Measurements from ENCODE around the gene RPL37A.

Gene RPL37A

DNA sequence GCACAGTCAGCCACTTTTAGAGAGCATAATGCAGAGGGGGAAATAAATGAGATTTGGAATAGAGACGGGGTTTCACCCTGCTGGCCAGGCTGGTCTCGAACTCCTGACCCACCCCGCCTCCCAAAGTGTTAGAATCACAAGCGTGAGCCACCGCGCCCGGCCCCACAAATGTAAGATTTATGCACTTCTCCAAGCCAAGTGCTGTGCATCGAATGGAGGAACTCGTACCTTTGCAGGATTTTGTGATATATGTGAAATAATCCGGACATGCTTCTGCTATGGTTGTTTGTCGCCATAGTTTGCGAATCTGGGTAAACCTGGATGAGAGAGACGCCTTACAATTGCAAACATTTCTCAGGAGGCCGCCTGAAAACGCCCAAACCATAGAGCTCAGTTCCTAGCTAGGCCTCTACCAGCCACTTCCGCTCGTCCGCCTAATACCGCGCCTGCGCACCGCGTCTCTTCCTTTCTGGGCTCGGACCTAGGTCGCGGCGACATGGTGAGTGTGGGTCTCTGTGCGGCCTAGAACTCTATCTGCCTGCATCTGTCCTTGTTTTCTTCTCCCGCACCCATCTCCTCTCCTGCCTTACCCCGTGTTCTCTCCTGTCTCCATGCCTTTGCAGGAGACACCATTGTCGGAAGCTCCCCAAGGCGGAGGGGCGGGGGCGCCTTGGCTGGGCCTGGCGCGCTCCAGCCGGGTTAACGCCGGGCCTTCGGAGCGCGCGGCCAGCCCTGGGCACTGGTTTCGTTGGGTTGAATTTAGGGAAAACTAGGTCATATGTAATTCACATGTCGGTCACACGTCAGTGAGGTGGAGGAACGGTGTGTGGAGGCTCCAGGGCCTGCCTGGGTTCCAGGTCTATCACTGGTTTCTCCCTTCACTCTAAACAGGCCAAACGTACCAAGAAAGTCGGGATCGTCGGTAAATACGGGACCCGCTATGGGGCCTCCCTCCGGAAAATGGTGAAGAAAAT is at the start of gene RPL37A:
TSS of gene RPL37A (plus strand) at position 466 of the 974 bp plus-strand sequence. CDS start at position 497, 31 bp downstream.
- peak; percentile 88 to 90 for DNase-seq

DNA sequence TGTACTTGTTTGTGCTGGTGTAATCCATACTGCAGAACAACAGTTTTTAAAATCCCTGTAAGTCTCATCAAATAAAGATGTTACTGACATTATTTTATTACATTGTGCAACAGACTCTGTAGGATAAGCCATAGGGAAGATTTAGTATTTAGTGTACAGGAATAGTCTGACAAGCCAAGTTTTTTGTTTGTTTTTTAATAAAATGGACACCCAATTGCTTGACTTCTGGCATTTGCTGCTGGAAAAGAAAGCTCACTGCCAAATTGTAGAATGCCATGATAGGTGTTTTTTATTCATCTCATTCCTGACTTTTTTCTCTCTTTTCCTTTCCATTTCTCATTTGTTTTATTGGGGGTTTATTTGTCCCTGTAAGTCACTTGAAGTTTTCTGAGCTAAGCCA is 48.3 kb upstream of the RPL37A start:
- DNase-seq = no peak

DNA sequence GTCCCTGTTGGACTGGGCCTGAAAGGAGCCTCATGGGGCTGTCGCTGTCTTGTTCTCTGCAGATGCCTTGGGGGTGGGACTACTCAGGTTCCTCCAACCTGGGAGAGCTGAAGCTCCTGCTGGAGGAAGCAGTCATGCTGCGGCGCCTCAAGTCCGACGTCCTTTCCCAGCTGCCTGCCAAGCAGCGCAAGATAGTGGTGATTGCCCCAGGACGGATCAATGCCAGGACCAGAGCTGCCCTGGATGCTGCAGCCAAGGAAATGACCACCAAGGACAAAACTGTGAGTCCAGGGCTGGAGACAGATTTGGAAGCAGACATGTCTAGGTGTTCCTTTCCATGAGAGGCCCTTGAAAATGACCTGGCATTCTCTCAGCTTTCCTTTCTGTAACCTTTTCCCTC is 47.9 kb upstream of the RPL37A start:
- no peak for DNase-seq

DNA sequence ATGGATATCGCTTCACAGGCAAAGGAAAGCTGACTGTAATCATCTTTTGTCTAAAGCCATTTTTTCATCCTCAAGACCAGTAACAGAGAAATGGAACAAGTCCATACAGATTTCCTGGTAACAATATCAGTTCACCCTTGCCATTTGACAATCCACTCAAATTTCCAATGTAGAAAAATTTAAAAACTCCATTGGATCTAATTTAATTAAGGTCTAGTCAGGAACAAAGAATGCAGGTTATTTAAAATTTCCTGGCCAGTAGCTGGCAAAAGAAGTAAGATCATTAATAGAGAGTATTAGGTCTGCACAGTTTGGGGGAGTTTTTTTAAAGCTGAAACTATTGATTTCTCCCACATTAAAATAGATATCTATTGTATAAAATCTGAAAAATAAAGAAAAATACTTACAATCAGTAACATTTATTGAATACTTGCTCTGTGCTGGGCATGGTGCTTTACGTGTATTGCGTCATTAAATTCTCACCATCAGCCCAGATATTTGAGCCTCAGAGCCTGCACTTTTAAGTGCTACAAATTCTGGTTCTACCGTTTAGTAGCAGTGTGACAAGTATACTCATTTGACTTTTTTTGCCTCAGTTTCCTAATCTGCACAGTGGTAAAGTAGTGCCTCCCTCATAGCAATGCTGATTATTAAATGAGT is 44.6 kb upstream of the RPL37A start:
- no peak for DNase-seq

DNA sequence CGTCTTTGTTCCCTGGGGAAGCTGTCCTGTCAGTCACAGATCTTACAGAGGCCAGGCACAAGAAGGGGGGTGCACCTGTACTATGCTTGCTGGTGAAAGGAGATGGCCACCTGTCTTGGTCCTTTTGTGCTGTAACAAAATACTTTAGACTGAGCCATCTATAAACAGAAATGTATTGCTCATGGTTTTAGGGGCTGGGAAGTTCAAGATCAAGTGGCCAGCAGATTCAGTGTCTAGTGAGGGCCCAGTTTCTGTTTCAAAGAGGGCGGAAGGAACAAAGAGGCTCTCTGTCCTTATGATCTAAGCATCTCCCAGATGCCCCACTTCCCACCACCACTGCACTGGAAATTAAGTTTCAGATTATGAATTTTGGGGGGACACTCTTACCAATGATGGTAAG is 35.5 kb upstream of the RPL37A start:
- no peak for DNase-seq

DNA sequence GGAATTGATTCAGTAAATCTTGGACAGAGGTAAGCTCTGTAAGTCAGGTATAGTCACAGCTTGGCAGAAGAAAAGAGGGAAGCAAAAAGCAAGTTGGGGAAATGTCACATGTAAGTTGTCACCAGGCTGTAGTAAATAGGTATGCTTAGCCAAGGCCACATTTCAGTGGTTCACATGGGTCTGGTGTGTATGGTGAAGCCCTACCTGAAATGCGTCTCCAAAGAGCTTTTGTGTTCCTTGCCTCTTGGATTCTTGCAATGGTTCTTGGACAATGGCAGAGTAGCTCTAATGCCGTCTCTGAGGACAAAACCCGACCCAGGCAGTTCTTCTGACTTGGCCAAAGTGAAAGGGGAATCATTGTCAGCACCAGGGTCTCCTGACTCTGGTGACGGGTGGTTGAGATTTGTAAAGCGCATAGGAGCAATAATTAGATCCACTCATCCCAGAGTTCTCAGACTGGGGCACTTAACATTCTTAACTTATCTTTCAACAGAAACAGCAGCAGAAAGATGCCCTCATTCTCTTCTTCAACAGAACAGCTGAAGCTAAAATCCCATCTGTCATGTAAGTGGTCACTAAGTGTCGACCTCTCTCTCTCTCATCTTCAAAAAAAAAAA is 34.4 kb upstream of the RPL37A start:
- no peak for DNase-seq

DNA sequence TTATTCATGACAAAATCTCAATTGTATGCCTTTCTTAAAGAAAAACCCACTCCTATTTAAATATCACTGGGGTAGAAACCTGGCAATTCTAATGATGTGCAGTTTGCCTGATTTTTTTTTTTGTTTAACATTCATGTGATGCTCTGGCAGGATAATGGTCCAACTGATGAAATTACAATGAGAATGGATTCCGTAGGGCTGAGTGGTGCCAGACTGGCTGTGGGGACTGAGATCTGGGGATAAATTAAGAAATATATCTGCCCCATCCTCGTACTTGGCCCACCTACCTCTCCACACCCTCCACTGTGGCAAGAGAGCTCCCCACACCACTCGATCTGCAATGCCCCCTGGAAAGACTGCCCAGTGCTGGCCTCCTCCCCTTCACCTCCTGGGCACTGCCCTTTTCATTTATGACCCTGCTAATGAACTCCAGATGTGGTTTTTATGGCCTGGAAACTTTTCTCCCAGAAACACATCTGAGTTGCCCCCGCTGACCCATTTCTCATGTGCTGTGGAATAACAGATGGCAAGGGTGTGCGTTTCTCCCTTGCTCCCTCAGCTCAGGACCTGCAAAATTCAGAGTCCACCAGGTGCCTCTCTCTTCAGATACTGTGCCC is 33.0 kb upstream of the RPL37A start:
- DNase-seq = no peak

DNA sequence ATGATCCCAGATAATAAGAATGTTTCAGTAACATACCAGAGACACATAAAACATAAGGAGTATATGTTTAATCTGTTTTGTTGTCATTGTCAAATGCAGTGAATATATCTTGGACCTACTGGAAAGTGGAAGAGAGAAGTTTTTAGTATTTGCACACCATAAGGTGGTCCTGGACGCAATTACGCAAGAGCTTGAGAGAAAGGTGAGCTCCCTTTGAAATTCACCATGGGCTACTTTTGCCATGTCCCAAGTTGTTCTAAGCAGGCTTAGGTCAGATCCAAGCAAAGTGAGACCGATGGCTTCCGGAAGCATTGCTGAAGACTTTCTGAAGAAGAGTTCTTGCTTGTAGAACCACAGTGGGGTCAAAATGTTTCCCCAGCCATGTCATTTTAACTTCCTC is 30.8 kb upstream of the RPL37A start:
- no peak for DNase-seq

DNA sequence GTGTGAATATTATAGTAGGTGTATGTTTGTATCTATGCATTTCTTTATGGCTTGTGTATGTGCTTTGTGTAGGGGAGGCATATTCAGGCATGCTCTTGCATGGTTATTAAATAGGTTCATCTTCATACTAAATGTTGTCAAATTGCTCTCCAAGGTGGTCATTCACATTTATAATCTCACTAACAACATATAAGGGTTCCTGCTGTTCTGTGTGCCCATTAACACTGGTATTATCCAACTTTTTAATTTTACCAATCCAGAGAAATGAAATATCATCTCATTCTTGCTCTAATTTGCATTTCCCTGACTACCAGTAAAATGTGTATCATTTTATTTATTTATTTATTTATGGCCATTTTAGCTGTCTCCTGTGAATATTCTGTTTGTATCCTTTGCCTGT is 29.0 kb upstream of the RPL37A start:
- DNase-seq = no peak

DNA sequence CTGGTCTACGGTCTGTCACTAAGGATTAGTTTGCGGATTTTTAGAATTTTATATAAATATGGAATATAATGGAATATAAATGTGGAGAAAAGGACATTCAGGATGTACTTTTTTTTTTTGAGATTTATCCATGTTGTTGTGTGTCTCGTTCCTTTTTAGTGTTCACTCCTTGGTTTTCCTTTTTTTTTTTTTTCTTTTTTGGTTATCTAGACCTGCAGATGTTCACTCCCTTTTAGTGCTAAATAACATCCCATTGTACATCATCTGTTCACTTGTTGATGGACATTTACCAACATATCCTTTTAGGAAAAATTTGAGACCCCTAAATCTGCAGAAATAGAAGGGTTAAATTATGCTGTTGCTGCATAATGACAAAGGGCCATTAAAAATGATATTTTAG is 25.5 kb upstream of the RPL37A start:
- DNase-seq = no peak

DNA sequence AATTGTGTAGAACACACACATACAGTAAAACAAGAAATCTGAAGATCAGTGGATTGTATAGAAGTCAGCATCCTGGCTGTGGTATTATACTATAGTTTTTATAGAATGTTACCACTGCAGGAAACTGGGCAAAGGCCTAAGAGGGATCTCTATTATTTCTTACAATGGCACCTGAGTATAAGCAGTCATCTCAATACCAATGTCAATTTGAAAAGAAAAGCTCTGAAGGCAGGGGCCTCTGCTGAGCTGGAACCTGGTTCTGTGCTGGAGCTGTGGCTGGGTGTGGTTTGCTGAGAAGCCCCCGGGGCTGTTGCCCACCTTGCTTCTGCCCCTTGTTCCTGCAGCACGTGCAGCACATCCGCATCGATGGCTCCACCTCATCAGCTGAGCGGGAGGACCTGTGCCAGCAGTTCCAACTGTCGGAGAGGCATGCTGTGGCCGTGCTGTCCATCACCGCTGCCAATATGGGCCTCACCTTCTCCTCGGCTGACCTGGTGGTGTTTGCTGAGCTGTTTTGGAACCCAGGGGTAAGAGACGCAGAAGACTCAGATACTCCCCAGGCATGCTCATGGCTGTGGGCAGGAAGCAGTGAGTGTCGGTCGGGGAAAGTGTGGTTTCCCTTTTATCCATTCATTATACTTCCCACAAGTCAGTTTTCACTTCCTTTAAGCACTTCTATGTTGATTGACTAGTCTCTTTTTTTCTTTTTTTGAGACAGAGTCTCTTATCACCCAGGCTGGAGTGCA is 23.5 kb upstream of the RPL37A start:
- DNase-seq = no peak

DNA sequence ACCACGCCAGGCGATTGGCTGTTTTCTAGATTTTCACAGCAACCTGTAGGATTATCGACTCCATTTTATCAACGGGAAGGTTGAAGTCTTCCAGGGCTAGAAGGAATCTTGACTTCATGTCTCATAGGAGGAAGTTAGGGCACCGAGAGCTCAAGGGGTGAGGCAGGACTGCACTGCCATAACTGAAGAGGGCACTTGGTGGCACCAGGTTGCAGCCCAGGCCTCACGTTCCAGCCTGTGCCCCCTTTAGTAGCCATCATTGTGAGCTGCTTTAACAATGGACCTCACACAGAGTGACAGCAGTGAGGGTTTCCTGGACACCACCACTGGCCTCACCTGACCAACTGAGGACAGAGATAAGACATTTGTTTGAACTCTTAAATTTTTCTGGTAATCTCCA is 22.9 kb upstream of the RPL37A start:
- DNase-seq = no peak

DNA sequence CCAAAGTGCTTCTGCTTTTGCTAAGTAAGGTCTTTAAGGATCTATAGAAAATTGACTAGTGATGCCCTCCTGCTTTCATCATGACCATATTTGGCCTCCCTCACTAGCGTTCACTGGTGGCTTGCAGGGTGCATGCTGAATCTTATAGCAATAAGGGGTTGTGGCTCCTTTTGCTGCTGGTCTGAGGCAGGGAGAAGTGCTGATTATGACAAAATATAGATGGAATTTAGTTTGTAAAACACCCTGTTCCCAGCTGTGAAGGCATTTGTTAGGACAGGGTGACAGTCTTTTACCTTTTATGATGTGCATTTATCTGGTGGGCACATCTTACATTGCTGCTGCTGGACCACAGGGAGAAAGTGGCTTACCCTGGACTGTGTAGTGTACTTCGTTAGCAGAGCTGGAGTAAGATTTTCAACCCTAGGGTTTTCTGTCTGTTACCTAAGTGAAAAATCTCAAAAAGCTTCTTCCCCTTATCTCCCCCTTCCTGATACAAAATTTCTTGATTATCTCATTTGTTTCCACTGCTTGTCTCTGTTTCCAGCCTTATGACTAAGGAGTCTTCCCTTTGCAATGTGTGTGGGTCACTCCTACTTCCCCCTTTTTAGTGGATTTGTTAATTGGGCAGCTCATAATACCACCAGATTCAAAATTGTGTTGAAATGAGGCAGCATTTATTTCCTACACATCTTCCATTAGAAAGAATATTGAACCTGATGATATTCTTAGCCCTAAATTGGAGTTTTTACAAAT is 21.2 kb upstream of the RPL37A start:
- DNase-seq = no peak

DNA sequence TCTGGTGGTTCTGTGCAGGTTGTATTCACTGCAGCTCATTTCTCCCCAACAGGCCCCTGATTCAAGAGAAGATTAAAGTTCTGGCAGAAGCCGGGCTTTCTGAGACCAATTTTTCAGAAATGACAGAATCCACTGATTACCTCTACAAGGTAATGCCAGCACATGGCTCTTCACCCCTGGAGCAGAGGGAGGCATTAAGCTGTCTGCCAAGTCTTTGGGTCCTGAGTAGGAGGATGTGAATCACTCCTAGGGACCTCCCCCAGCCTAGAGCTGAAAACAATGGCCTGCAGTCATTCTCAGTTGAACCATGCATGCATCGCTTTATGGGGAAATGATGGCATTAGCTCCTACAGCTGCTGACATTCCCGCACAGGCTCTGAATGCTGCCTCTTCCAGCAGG is 20.5 kb upstream of the RPL37A start:
- no peak for DNase-seq

DNA sequence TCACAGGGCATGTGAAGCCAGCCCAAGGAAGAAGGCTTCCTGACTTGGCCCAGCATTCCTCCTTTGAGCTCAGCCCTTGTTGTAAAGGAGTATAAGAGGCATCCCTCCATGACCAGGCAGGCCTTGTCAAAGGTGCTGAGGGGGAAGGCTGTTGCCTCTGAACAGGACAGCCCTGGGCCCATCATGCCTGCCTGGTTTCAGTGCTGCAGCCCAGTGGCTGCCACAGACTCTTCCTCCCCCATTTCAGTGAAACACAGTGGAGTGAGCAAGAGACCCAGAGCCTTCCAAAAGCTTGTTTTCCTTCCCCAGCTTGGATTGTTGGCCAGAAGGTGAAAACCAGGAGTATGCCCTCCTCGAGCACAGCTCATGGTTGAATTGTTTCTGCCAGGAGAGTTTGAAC is 19.9 kb upstream of the RPL37A start:
- DNase-seq = no peak

DNA sequence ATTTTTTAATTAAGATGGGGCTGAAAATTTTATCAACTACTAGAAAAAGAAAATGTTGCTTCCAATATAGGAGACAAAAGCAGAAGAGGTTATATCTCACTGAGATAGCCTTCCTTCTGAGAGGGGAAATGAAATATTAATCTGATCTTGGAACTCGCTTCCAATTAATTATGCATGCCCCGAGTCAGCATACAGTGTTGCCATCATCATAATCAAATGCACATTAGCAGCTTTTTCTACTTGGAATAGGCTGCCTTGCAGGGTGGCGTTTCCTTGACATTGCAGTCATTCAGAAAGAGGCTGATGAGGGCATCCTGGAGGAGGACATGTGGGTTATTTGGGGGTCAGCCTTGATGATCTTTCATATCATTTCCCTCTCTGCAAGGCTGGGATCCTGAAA is 18.4 kb upstream of the RPL37A start:
- DNase-seq = no peak

DNA sequence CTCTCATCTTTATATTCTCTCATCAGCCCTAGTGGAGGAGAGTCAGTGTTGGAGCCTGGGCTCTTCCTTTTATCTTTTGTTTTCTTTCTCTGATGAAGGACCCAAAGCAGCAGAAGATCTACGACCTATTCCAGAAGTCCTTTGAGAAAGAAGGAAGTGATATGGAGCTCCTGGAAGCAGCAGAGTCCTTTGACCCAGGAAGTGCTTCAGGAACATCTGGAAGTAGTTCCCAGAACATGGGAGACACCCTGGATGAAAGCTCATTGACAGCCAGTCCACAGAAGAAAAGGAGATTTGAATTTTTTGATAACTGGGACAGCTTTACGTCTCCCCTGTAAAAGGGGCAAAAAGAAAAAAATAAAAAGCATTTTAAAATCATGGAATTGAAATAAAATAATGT is 16.0 kb upstream of the RPL37A start:
- no peak for DNase-seq

DNA sequence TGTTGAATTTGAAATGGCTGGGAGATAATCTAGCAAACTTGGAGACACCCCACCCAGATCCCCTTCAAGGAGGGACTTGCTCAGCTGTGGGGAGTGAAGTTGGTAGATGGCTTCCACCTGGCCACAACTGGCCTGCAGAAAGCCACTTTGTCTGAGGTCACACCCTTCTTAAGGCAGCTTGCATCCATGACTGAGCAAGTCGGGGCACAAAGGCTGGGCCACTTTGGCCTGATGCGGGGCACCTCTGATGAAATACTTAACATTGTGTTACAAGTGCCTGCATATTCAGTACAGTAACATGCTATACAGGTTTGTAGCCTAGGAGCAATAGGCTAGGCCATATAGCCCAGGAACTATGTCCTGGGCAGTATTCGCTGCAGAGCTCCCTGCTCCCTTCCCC is 13.4 kb upstream of the RPL37A start:
- DNase-seq = no peak

DNA sequence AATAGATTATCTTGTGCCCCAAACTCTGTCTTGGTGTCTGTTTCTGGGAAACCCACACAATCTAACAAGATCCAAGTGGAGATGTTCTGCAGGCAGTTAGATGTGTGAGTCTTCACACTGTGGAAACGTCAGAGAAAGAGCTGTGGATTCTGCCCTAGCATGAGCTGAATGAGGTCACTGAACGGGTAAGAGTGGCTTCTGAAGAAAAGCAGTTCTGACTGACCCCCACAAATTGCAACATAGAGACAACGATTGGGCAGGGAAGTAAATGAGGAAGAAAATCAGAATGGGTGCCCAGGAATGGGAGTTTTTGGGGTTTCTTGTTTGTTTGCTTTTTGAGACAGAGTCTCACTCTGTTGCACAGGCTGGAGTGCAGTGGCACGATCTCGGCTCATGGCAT is 12.9 kb upstream of the RPL37A start:
- DNase-seq = no peak

DNA sequence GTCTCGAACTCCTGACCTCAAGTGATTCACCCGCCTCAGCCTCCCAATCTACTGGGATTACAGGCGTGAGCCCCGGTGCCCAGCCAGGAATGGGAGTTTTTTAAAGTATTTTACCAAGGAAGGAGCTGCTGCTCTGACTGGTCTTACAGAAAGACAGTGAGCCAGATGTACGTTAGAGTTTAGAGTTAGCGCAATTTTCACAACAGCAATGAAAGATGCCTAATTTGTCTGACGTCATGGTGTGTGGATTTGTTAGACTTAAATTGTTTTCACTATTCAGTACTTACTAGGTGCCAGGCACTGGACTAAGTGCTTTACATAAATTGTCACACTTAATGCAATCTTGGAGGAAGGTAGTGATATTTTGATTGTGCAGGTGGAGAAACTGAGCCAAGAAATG is 12.4 kb upstream of the RPL37A start:
- DNase-seq = no peak

DNA sequence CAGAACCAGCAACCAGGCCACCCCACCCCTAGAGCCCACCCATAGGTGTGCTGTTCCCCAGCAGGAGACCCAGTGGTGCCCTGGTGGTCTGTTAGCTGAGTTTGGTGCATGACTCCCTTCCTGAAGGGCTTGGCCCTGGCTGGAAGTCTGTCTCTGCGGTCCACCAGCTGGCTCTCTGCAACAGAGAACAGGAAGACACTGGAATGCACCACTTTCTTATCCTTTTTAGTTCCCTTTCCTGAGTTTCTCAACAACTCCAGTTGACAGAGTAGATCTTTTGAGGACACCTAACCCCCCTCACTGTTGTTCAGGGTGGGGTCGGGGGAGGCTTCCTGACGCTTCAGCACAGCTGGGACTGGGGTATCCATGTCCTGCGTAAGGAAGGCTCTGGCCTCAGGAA is 11.9 kb upstream of the RPL37A start:
- DNase-seq = no peak

DNA sequence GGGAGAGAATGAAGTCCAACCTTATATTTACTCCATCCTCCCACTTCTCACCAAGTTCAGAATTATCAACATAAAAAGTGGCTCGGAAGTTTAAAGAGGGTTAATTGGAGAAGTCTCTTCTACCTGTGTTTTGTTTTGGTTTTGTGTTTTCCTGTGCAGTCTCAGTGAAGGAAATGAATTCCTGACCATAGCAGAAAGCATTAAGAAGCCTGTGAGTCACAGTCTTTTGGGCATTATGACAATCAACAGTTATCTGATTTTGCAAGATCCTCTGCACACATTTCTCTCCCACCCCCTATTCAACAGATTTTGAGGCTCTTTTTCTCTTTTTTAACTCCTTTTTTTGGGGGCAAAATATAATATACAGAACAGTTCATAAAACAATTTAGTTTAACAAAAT is 8.6 kb upstream of the RPL37A start:
- no peak for DNase-seq
